Measurements from ENCODE around the gene PPAN.

The PPAN gene

DNA sequence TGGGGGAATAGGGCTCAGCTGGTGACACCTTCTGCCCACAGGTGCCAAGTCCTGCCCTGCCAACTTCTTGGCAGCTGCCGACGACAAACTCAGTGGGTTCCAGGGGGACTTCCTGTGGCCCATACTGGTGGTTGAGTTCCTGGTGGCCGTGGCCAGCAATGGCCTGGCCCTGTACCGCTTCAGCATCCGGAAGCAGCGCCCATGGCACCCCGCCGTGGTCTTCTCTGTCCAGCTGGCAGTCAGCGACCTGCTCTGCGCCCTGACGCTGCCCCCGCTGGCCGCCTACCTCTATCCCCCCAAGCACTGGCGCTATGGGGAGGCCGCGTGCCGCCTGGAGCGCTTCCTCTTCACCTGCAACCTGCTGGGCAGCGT, 7.4 kb downstream of the PPAN start:
- no peak for DNase-seq (ENCODE audit: low read depth)
- TF ChIP-seq, protein P1, sequence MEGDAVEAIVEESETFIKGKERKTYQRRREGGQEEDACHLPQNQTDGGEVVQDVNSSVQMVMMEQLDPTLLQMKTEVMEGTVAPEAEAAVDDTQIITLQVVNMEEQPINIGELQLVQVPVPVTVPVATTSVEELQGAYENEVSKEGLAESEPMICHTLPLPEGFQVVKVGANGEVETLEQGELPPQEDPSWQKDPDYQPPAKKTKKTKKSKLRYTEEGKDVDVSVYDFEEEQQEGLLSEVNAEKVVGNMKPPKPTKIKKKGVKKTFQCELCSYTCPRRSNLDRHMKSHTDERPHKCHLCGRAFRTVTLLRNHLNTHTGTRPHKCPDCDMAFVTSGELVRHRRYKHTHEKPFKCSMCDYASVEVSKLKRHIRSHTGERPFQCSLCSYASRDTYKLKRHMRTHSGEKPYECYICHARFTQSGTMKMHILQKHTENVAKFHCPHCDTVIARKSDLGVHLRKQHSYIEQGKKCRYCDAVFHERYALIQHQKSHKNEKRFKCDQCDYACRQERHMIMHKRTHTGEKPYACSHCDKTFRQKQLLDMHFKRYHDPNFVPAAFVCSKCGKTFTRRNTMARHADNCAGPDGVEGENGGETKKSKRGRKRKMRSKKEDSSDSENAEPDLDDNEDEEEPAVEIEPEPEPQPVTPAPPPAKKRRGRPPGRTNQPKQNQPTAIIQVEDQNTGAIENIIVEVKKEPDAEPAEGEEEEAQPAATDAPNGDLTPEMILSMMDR (IDR thresholded peaks at IDR 0.05; ENCODE audit: low read length, missing control alignments), result no peak
- no peak overlapping the region for H3K4me3 ChIP-seq (replicated peaks; ENCODE audit: low read depth, low read length)

DNA sequence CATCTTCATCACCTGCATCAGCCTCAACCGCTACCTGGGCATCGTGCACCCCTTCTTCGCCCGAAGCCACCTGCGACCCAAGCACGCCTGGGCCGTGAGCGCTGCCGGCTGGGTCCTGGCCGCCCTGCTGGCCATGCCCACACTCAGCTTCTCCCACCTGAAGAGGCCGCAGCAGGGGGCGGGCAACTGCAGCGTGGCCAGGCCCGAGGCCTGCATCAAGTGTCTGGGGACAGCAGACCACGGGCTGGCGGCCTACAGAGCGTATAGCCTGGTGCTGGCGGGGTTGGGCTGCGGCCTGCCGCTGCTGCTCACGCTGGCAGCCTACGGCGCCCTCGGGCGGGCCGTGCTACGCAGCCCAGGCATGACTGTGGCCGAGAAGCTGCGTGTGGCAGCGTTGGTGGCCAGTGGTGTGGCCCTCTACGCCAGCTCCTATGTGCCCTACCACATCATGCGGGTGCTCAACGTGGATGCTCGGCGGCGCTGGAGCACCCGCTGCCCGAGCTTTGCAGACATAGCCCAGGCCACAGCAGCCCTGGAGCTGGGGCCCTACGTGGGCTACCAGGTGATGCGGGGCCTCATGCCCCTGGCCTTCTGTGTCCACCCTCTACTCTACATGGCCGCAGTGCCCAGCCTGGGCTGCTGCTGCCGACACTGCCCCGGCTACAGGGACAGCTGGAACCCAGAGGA, 7.9 kb downstream of the PPAN start:
- TF ChIP-seq, protein P1 (IDR thresholded peaks at IDR 0.05; ENCODE audit: low read length, missing control alignments), result no peak
- no peak for DNase-seq (ENCODE audit: low read depth)

DNA sequence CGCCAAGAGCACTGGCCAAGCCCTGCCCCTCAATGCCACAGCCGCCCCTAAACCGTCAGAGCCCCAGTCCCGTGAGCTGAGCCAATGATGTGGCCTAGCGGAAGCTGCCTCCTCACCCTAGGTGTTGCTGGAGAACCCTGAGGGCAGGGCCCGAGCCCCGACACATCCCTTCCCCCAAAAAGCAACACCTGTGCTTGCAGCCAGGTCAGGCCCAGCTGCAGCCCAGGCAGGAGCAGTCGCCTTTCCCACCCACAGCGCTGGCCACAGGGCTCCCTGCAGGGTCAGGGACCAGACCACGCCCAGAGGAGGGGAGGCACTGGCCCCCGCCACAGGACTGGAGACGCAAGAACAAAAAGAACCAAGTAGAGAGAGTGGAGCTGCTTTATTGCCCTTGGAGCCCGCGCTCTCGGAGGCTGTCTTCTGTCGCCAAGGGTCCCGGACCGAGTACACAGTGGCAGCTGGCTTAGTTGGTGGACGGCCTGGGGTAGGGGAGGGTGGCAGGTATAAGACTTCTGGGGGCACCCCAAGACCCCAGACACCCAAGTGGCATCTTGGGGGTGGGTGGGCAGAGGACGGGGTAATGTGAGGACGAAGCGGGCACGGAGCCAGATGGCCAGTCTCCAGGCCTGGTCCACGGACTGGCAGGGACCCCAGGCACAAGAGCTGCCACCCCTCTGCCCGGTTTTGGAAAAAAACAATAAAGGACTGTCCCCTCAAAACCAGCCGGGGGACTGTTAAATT, 8.7 kb downstream of the PPAN start:
- H3K4me3 ChIP-seq (replicated peaks; ENCODE audit: low read depth, low read length), result no peak overlapping the region
- DNase-seq (ENCODE audit: low read depth), result no peak
- TF ChIP-seq, protein P1 (IDR thresholded peaks at IDR 0.05; ENCODE audit: low read length, missing control alignments), result no peak

More for the DNA sequence above, 7.9 kb downstream of the PPAN start:
- H3K4me3 ChIP-seq (replicated peaks; ENCODE audit: low read depth, low read length), result no peak overlapping the region

DNA sequence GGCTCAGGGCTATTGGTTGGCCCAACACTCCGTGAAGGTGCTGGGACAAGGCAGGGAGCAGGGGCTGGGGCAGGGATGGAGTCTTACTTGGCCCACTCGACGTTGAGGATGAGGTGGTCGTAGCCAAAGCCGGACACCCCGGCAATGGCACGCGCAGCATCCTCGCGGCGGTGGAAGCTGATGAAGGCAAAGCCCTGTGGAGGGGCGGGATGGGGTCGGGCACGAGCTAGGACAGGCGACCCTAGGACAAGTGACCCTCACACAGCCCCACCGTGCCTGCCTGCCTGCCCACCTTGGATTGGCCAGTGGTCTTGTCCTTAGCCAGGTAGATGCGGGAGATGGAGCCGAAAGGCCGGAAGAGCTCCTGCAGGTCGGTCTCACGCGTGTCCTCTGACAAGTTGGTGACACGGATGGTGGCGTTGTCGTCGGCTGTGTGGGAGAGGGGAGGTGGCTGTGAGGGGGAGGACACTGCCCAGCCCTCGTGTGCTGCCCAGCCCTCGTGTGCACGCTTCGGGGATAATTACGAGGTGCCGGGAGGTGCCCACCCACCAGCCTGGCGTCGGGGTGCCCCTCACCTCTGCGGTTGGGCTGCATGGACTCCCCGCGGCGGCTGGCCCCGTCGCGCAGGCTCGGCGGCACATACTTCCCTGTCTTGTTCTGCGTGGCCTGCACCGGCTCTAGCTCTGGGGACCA, 9.4 kb downstream of the PPAN start:
- no peak overlapping the region for H3K4me3 ChIP-seq (replicated peaks; ENCODE audit: low read depth, low read length)
- TF ChIP-seq, protein P1 (IDR thresholded peaks at IDR 0.05; ENCODE audit: low read length, missing control alignments), result no peak
- DNase-seq (ENCODE audit: low read depth), result no peak

DNA sequence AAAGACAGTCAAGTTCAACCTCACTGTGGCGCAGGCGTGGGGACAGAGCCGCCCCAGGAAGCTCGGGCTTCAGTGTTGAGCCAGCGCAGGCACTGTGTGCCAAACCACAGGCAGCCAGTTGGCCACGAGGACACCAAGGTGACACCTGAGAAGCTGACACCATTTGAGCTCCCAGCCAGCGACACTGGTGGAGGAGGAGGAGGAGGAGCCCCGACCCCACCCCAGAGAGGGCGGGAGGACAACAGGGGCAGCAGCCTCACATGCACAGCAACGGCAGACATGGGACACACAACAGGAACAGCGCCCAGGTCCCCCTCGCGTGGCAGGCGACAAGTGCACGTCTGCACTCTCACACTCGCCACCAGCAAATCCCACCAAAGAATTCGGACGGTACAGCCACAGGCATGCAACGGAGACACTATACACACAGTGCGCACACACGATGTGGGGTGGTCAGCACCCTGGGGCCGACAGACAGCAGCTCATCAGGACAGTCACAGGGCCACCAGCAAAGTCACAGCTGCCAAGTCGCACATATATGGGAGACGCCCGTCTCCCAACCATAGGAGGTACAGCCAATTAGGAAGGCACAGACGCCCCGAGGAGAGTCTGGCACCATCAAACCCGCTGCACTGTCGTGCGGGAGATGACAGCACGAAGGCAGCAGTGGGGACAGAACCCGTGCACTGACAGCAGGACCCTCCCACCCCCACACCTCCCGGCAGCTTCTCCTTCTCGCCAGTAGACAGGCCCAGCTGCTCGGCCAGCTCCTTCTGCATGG, 10.1 kb downstream of the PPAN start:
- no peak for DNase-seq (ENCODE audit: low read depth)
- H3K4me3 ChIP-seq (replicated peaks; ENCODE audit: low read depth, low read length), result no peak overlapping the region
- TF ChIP-seq, protein P1 (IDR thresholded peaks at IDR 0.05; ENCODE audit: low read length, missing control alignments), result no peak

DNA sequence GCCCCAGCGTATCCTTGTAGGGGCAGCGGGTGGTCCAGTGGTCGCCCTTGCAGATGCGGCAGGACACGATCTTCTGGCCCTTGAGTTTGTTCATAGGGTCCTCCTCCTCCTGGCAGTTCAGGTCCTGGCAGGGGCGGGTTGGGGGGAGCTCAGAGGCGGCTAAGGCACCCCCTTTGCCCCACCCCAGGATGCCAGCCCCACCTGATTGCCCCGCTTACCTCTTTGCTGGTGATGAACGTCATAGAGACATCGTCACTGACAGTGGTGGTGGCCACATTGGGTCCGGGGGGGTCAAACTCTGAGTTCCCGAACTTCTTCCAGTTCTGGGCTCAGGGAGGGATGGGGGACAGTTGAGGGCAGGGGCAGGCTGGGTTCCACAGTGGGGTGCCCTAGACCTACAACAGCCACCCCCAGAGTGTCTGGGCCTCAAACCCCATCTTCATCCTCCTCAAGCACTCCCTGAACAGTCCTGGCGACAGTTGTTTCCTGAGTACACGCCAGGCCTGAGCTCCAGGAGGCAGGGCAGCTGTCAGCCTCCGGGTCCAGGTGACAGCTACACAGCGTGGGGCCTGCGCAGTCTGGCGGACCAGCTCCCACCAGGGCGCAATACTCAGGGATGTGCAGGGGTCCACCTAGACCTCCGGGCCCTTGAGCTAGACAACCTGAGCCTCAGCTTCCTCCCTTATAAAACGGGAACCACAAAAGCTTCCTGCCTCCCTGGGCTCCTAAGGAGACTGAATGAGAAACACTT, 10.9 kb downstream of the PPAN start:
- no peak overlapping the region for H3K4me3 ChIP-seq (replicated peaks; ENCODE audit: low read depth, low read length)
- DNase-seq (ENCODE audit: low read depth), result no peak
- TF ChIP-seq, protein P1 (IDR thresholded peaks at IDR 0.05; ENCODE audit: low read length, missing control alignments), result no peak
